A549 (cell line): ENCODE results near the gene ACTR1A. TPM values are rescaled to one million over a fixed set of nuclear protein-coding genes. Genes with fewer than 3 reads are reported as not detected.

Source experiments
- ATAC-seq, 2 experiments: fragments of 200-7000 bp in 1 of 2; fragments of >200 bp in 1 of 2; cut with Nextera tagmentation in 1 of 2; cut with Tn5 transposase in 1 of 2; 3 replicates each; pipeline versions ENCODE4 v1.8.0 to v1.9.1; 2018 to 2020; ENCODE audit warnings: mild to moderate bottlenecking in 1 of 2, moderate library complexity in 1 of 2
- CTCF ChIA-PET: fragments of 300-600 bp; sonication (Branson Sonifier 250); formaldehyde crosslinking; extraction: SDS; loops from one replicate; lab custom pipeline; 2021; ENCODE audit warnings: antibody characterized with exemption, inconsistent platforms; lab: Yijun Ruan, JAX
- POLR2A ChIA-PET: fragments of 350-600 bp; formaldehyde crosslinking; extraction: SDS; loops from one replicate; lab custom pipeline; 2021; ENCODE audit warnings: antibody characterized with exemption, inconsistent platforms; lab: Yijun Ruan, JAX
- DNase-seq, 2 experiments: peaks; one replicate each; pipeline versions ENCODE4 v3.0.0 to v3.0.0-alpha.2; 2011 to 2016; ENCODE audit warnings: low read depth in 1 of 2, low spot score in 1 of 2
- FAIRE-seq: peaks from 2 replicates; lab custom pipeline; 2011; peaks lifted over from hg19 to GRCh38; lab: Jason Lieb, UNC
- H3K27ac ChIP-seq, 2 experiments: fragments of >200 bp; sonication (Bioruptor Twin); formaldehyde crosslinking; 3 replicates each; pipeline ENCODE4 v1.5.1; 2016 to 2017
- H3K4me1 ChIP-seq: fragments of >200 bp; sonication (Bioruptor Twin); formaldehyde crosslinking; 3 replicates; pipeline ENCODE4 v1.6.1; 2016
- H3K4me2 ChIP-seq: fragments of >200 bp; sonication (Bioruptor Twin); formaldehyde crosslinking; 3 replicates; pipeline ENCODE4 v1.6.1; 2016
- H3K4me3 ChIP-seq: fragments of >200 bp; sonication (Bioruptor Twin); formaldehyde crosslinking; 3 replicates; pipeline ENCODE4 v1.5.1; 2016
- H3K9me3 ChIP-seq: fragments of >200 bp; sonication (Bioruptor Twin); formaldehyde crosslinking; 3 replicates; pipeline ENCODE4 v1.6.1; 2016
- CBX8 ChIP-seq: fragments of 200-600 bp; sonication (generic); IDR thresholded peaks from 2 replicates; pipeline ENCODE4 v1.6.1; 2016
- CHD2 ChIP-seq: fragments of 150-350 bp; IDR thresholded peaks from 2 replicates; pipeline ENCODE4 v1.6.1; 2014; ENCODE audit warnings: low read length; ENCODE audit not compliant: partially characterized antibody
- CHD4 ChIP-seq: fragments of 200-600 bp; sonication (generic); IDR thresholded peaks from 2 replicates; pipeline ENCODE4 v1.6.1; 2016; ENCODE audit warnings: antibody characterized with exemption, mild to moderate bottlenecking, borderline replicate concordance
- EHMT2 ChIP-seq: fragments of 200-600 bp; sonication (generic); IDR thresholded peaks from 2 replicates; pipeline ENCODE4 v1.6.1; 2016; ENCODE audit warnings: antibody characterized with exemption, low read depth, mild to moderate bottlenecking, moderate library complexity
- FOSB ChIP-seq: fragments of 250-450 bp; sonication (Bioruptor Pico); IDR thresholded peaks from 2 replicates; pipeline ENCODE4 v1.5.0; 2020; ENCODE audit warnings: mild to moderate bottlenecking, moderate library complexity
- FOSL2 ChIP-seq, 2 experiments: fragments of 450-650 bp in 1 of 2; fragments of >200 bp in 1 of 2; sonication (Bioruptor Twin) in 1 of 2; formaldehyde crosslinking; IDR thresholded peaks; 2 replicates each; pipeline versions ENCODE4 v1.5.0 to v1.6.1; 2016 to 2020; ENCODE audit warnings: mild to moderate bottlenecking in 1 of 2, moderate library complexity in 1 of 2
- GATA3 ChIP-seq: IDR thresholded peaks from 2 replicates; pipeline ENCODE4 v1.6.1; 2012; ENCODE audit warnings: borderline replicate concordance
- HOXB5 ChIP-seq: fragments of 250-450 bp; sonication (Bioruptor Pico); IDR thresholded peaks from 2 replicates; pipeline ENCODE4 v1.5.0; 2020; ENCODE audit warnings: mild to moderate bottlenecking, moderate library complexity
- JUNB ChIP-seq: fragments of >200 bp; sonication (Bioruptor Twin); formaldehyde crosslinking; IDR thresholded peaks from 2 replicates; pipeline ENCODE4 v1.6.1; 2016
- KDM1A ChIP-seq: fragments of 200-600 bp; sonication (generic); IDR thresholded peaks from 2 replicates; pipeline ENCODE4 v1.6.1; 2016; ENCODE audit warnings: low read depth, mild to moderate bottlenecking
- MAX ChIP-seq: IDR thresholded peaks from 2 replicates; pipeline ENCODE4 v1.6.1; 2012
- MAZ ChIP-seq: fragments of 150-350 bp; IDR thresholded peaks from 2 replicates; pipeline ENCODE4 v1.6.1; 2014; ENCODE audit warnings: antibody characterized with exemption, low read depth, low read length, borderline replicate concordance
- NPAS2 ChIP-seq: fragments of 250-450 bp; sonication (Bioruptor Pico); IDR thresholded peaks from 2 replicates; pipeline ENCODE4 v1.8.0; 2022; ENCODE audit warnings: mild to moderate bottlenecking, moderate library complexity, borderline replicate concordance
- PBX3 ChIP-seq: IDR thresholded peaks from 2 replicates; pipeline ENCODE4 v1.6.1; 2012
- PHF8 ChIP-seq: fragments of 200-600 bp; sonication (generic); IDR thresholded peaks from 2 replicates; pipeline ENCODE4 v1.6.1; 2016; ENCODE audit warnings: low read depth, mild to moderate bottlenecking, antibody characterized with exemption, moderate library complexity, borderline replicate concordance
- RCOR1 ChIP-seq: fragments of 150-350 bp; IDR thresholded peaks from 2 replicates; pipeline ENCODE4 v1.6.1; 2014; ENCODE audit warnings: antibody characterized with exemption, low read length, low read depth
- REST ChIP-seq: fragments of 200-600 bp; sonication (generic); IDR thresholded peaks from 2 replicates; pipeline ENCODE4 v1.6.1; 2016; ENCODE audit warnings: antibody characterized with exemption, mild to moderate bottlenecking, moderate library complexity
- RFX5 ChIP-seq: fragments of 450-650 bp; IDR thresholded peaks from 2 replicates; pipeline ENCODE4 v1.7.1; 2014; ENCODE audit warnings: antibody characterized with exemption, mild to moderate bottlenecking, moderate library complexity
- SMC3 ChIP-seq: fragments of >200 bp; sonication (Bioruptor Twin); formaldehyde crosslinking; IDR thresholded peaks from 3 replicates; pipeline ENCODE4 v1.6.1; 2018; ENCODE audit warnings: inconsistent platforms
- SREBF2 ChIP-seq: fragments of 450-650 bp; IDR thresholded peaks from 2 replicates; pipeline ENCODE4 v1.6.1; 2014; ENCODE audit warnings: mild to moderate bottlenecking, moderate library complexity
- ZSCAN20 ChIP-seq: fragments of 250-450 bp; sonication (Bioruptor Pico); IDR thresholded peaks from 2 replicates; pipeline ENCODE4 v1.8.0; 2022; ENCODE audit warnings: mild to moderate bottlenecking, moderate library complexity
- WGBS: methylation state at CpG from one replicate; pipeline ENCODE4 v1.1.6; 2017; ENCODE audit errors: missing lambda C conversion rate; 5-methylcytosine and 5-hydroxymethylcytosine counted together
- polyA plus RNA-seq, 4 experiments: library from polyadenylated mRNA; depleted of rRNA in 3 of 4; stranded (reverse); fragments of >200 nt; fragmentation: RNase III in 1 of 4; extraction: RNeasy Plus Mini Kit Qiagen cat#74134 plus additional on column Dnase treatment in 1 of 4; gene quantifications; 2 replicates in 3 of 4; 3 replicates in 1 of 4; pipeline ENCODE4 v1.2.3, GENCODE V29; 2011 to 2017
- TF ChIP-seq, protein P1 (sequence below): fragments of >200 bp; sonication (Bioruptor Twin); formaldehyde crosslinking; IDR thresholded peaks from 3 replicates; pipeline ENCODE4 v1.5.1; 2016

The ACTR1A gene
- polyA plus RNA-seq, 2 of the 4 experiments (the other 2 are of a cell fraction), result 85.8 to 114 TPM

DNA sequence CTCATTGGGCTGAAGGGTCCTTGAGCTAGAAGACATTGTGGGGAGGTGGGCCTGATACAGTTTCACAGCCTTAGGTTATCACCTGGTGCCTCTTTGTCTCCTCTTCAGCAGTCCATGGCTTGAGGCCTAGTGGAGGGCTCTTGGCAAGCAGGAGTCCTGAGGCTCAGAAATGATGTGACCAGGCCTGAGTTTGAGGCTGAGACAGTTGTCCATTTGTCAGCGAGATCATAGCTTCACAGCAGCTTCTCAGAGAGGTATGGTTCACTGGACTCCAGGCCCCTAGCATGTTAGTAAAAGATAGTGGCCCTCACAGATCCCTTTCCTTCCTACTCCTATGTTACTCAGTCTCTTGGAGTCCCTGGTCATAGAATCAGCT, 20.4 kb upstream of the ACTR1A start (continued):
- no peak for TF ChIP-seq ZSCAN20 (CRISPR knock-in tag)
- TF ChIP-seq PHF8, result no peak

- ATAC-seq (no peak), DNase-seq (no peak), FAIRE-seq (no peak)
- ChIA-PET CTCF (interaction anchor here (0.6 to 1.9 kb wide), 7 partner anchors 10 to 398 kb away, joined by 3 to 8 read pairs (median 4); partner anchors contain the start of genes ACTR1A and SUFU), POLR2A (no interaction called here)
- WGBS, result 95% methylated on average over 12 of the region's 12 CpGs
- Histone ChIP-seq H3K4me3 (no peak overlapping the region), H3K9me3 (no peaks in the 10 kb centered on the region), H3K27ac (no peak overlapping the region), H3K4me2 (no peak overlapping the region), H3K4me1 (no peaks in the 10 kb centered on the region)
- TF ChIP-seq HOXB5 (CRISPR knock-in tag), result no peak
- TF ChIP-seq FOSB (CRISPR knock-in tag), result no peak
- no peak for TF ChIP-seq FOSL2 (IDR thresholded peaks at IDR 0.05)
- TF ChIP-seq FOSL2 (CRISPR knock-in tag; IDR thresholded peaks at IDR 0.05), result no peak
- no peak for TF ChIP-seq KDM1A
- no peak for TF ChIP-seq RCOR1
- no peak for TF ChIP-seq CHD4
- TF ChIP-seq CHD2, result no peak
- TF ChIP-seq PHF8, result no peak
- TF ChIP-seq EHMT2, result no peak
- TF ChIP-seq PBX3, result no peak
- TF ChIP-seq SREBF2, result no peak
These were observed 16.8 kb upstream of the ACTR1A start for GRCh38 chr10:102519246-102519825.

DNA sequence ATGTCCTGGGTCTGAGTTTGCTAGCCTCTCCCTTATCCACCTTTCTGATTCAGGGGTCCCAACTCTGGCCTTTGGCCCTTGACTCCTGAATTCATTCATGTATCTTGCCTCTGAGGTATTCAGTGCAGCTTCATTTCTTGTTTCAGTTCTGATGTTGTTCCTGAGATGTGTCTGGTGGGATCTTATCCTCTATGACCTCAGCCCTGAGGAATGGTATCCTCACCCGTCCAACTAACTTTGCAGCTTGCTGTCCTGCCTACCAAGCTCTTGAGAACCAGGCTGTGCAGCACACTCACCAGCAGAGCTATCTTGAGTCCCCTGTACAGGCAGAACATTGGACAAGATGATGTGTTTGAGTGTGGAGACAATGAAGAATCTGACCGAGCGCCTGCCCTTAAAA, 15.0 kb upstream of the ACTR1A start:
- WGBS, result 88% methylated on average over 3 of the region's 3 CpGs
- no peak for TF ChIP-seq JUNB
- TF ChIP-seq SMC3, result no peak
- TF ChIP-seq, protein P1, sequence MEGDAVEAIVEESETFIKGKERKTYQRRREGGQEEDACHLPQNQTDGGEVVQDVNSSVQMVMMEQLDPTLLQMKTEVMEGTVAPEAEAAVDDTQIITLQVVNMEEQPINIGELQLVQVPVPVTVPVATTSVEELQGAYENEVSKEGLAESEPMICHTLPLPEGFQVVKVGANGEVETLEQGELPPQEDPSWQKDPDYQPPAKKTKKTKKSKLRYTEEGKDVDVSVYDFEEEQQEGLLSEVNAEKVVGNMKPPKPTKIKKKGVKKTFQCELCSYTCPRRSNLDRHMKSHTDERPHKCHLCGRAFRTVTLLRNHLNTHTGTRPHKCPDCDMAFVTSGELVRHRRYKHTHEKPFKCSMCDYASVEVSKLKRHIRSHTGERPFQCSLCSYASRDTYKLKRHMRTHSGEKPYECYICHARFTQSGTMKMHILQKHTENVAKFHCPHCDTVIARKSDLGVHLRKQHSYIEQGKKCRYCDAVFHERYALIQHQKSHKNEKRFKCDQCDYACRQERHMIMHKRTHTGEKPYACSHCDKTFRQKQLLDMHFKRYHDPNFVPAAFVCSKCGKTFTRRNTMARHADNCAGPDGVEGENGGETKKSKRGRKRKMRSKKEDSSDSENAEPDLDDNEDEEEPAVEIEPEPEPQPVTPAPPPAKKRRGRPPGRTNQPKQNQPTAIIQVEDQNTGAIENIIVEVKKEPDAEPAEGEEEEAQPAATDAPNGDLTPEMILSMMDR, result no peak
- no peak for TF ChIP-seq CBX8
- no peak for TF ChIP-seq MAZ
- no peak for TF ChIP-seq RFX5
- TF ChIP-seq GATA3, result no peak
- TF ChIP-seq CHD4, result no peak
- TF ChIP-seq MAX, result no peak
- TF ChIP-seq REST, result no peak
- no peak for TF ChIP-seq EHMT2
- no peak for TF ChIP-seq NPAS2 (CRISPR knock-in tag)
- TF ChIP-seq, all 56 proteins: peak for 0
- Histone ChIP-seq H3K4me3 (no peak overlapping the region), H3K9me3 (no peaks in the 10 kb centered on the region), H3K4me1 (no peaks in the 10 kb centered on the region), H3K27ac (no peak overlapping the region), H3K4me2 (no peak overlapping the region)
- no peak for DNase-seq
- ChIA-PET POLR2A (no interaction called here), CTCF (interaction anchor here (1.1 to 1.6 kb wide), 4 partner anchors 12 to 118 kb away, joined by 3 to 9 read pairs (median 5); no protein-coding TSS in a partner anchor)
- FAIRE-seq, result no peak
- ATAC-seq, result no peak
